Fibroblast of villous mesenchyme (primary cell): ENCODE measurements around the gene ACSM2A. TPM values are rescaled to one million over a fixed set of nuclear protein-coding genes. Genes with fewer than 3 reads are reported as not detected.
"Not testable (repeated sequence)": the region's sequence is repeated elsewhere in the genome, so short reads cannot be mapped to it uniquely, and the experiment has no call there.

ENCODE experiments used
- DNase-seq: peaks from one replicate; pipeline ENCODE4 v3.0.0-alpha.2; 2010; ENCODE audit warnings: low read depth
- H3K4me3 ChIP-seq: 2 replicates; pipeline ENCODE4 v1.5.1; 2011; ENCODE audit warnings: low read depth, mild to moderate bottlenecking, low read length
- CTCF ChIP-seq: IDR thresholded peaks from 2 replicates; pipeline ENCODE4 v1.5.1; 2012; ENCODE audit warnings: low read depth, mild to moderate bottlenecking, low read length; ENCODE audit not compliant: insufficient read depth
- total RNA-seq: library from RNA; depleted of rRNA; stranded (reverse); fragments of >200 nt; gene quantifications from 2 replicates; pipeline ENCODE4 v1.2.3, GENCODE V29; 2012

Gene ACSM2A
- total RNA-seq, 1 donor, result not detected

DNA sequence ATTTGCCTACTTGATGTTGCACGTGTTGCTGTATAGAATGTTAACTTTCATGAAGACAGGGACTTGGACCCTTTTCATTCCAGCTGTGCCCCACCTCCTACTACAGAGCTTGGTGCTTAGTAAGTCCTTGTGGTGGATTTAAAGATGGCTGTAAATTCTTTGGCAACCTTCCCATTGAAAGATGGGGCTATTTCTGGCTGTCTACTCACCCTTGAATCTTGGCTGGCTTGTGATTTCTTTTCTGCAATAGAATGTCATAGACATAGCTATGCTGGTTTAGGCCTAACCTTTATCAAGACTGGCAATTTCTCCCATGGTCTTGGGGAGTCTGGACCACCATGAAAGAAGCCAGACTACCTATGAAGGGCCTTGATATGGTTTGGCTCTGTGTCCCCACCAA is 59.0 kb downstream of the ACSM2A start:
- TF ChIP-seq CTCF, result no peak
- DNase-seq, result no peak

DNA sequence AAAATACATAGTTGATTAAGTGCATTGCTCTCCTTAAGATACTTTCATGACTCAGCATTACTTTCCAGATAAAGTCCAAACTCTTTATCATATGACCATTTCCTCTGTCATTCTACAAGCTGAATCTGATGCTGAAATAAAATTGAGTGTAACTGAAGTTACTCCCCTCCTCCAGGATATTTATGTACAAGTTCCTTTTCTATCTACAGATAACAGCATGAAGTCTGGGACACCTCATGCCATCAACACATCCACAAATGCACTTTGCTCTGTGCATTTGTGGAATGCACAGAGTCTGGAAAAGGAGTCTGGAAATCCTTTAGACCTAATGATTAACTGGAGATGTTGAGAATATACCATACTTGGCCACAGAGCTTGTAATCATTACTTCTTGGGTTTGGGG is 64.4 kb downstream of the ACSM2A start:
- H3K4me3 ChIP-seq, result no peak overlapping the region
- no peak for DNase-seq
- no peak for TF ChIP-seq CTCF

More for the DNA sequence above, 59.0 kb downstream of the ACSM2A start:
- no peak overlapping the region for H3K4me3 ChIP-seq

DNA sequence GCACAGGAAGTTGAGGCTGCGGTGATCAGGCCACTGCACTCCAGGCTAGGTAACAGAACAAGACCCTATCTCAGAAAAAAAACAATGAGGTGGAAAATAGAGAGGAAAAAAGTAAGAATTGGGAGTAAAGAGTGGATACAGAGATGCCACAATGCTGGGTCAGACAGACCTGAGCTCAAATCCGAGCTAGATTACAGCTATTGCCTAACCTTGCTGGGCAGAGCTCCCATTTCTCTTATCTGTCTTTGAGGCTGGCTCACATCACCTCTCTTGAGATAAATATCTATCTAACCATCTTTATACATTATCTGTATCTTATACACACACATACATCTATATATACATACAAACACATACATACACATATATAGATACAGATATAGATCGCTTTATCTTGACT is 65.8 kb downstream of the ACSM2A start:
- no peak for TF ChIP-seq CTCF
- DNase-seq, result no peak
- H3K4me3 ChIP-seq, result no peak overlapping the region

DNA sequence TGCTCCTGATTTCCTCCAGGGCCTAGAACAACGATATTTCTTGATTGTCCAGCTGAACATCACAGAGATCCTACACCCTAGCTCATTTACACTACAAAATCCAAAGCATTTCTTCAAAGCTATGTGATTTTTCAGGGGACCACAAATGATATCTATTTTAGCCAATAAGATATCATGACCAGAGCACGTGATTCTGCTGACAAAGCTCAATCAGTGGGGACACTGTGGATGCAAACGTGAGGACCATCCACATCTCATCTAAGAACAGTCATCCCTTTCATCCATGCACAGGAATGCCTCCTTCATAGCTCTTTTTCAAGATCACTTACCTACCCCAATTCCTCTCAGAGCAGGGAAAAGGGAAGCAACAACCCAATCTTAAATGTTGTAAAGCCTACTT is 67.9 kb downstream of the ACSM2A start:
- no peak for TF ChIP-seq CTCF
- DNase-seq, result no peak
- H3K4me3 ChIP-seq, result no peak overlapping the region

GRCh38 chr16:20520103-20520502 is 68.8 kb downstream of the ACSM2A start:
- no peak for TF ChIP-seq CTCF
- no peak overlapping the region for H3K4me3 ChIP-seq
- no peak for DNase-seq

DNA sequence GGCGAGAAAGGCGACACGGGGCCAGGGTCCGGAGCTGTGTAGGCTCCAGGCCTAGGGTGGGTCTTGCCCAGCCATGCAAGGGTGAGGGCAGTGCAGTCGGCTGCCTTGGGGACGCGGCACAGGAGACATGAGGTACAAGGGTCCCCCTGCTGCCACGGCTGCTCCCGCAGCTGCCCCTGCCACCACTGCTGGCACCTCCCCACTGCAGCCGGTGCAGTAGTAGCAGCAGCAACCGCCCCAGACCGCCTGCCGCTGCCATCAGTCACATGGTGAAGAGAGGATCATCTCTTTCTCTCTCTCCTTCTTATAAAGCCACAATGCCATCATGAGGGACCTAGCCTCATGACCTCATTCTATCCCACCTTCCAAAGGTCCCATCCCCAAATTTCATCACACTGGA is 80.5 kb downstream of the ACSM2A start:
- not testable (repeated sequence) for H3K4me3 ChIP-seq

GRCh38 chr16:20532284-20532792 is 81.0 kb downstream of the ACSM2A start:
- H3K4me3 ChIP-seq, DNase-seq: not testable (repeated sequence)

More for the DNA sequence above, 80.5 kb downstream of the ACSM2A start:
- not testable (repeated sequence) for DNase-seq

- not testable (repeated sequence) for DNase-seq, H3K4me3 ChIP-seq
These were observed 85.3 kb downstream of the ACSM2A start for GRCh38 chr16:20536669-20537068.

Other genes with a start within 250 kb of the ACSM2A start
- gene GP2, start 124.0 kb upstream of the ACSM2A start, total RNA-seq, result not detected in 2 replicates
- gene UMOD, start 98.8 kb upstream of the ACSM2A start, total RNA-seq, result not detected in 2 replicates
- not detected in 2 replicates for gene PDILT, start 46.8 kb upstream of the ACSM2A start, total RNA-seq
- gene ACSM5, start 42.0 kb upstream of the ACSM2A start, total RNA-seq, result under 0.01 TPM in 1 of 2 replicates, not detected in the other
- not detected in 2 replicates for gene ACSM2B, start 124.8 kb downstream of the ACSM2A start, total RNA-seq
- not detected in 2 replicates for gene ACSM1, start 246.2 kb downstream of the ACSM2A start, total RNA-seq